ENCODE measurements around the gene MAD2L1. TPM values are rescaled to one million over a fixed set of nuclear protein-coding genes. Genes with fewer than 3 reads are reported as not detected.

Gene MAD2L1
- total RNA-seq, 4 donors from 2014 or later: 0.37 to 3.4 (median 1.4) TPM

- Histone ChIP-seq H3K4me3 (no peak overlapping the region), H3K27me3 (no peaks in the 10 kb centered on the region), H3K27ac (no peak overlapping the region), H3K36me3 (no peaks in the 10 kb centered on the region), H3K4me1 (peaks cover 0 to 6% (median 3%) of the 10 kb centered on the region in 4 donors), H3K9me3 (no peaks in the 10 kb centered on the region)
- no peak for TF ChIP-seq EP300 (IDR thresholded peaks at IDR 0.05; ENCODE audit: low read depth)
- TF ChIP-seq, protein P1, sequence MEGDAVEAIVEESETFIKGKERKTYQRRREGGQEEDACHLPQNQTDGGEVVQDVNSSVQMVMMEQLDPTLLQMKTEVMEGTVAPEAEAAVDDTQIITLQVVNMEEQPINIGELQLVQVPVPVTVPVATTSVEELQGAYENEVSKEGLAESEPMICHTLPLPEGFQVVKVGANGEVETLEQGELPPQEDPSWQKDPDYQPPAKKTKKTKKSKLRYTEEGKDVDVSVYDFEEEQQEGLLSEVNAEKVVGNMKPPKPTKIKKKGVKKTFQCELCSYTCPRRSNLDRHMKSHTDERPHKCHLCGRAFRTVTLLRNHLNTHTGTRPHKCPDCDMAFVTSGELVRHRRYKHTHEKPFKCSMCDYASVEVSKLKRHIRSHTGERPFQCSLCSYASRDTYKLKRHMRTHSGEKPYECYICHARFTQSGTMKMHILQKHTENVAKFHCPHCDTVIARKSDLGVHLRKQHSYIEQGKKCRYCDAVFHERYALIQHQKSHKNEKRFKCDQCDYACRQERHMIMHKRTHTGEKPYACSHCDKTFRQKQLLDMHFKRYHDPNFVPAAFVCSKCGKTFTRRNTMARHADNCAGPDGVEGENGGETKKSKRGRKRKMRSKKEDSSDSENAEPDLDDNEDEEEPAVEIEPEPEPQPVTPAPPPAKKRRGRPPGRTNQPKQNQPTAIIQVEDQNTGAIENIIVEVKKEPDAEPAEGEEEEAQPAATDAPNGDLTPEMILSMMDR (IDR thresholded peaks at IDR 0.05): no peak
- TF ChIP-seq POLR2AphosphoS5 (IDR thresholded peaks at IDR 0.05): no peak
- TF ChIP-seq POLR2A (IDR thresholded peaks at IDR 0.05): no peak
- DNase-seq: no peak
- intact Hi-C loops (cut with DNase I; ENCODE audit: low total_unique reads): no loop called here
- WGBS, 2 donors (ENCODE audit: low coverage in 1 of 2): 70 to 72% methylated on average over 5 of the region's 5 CpGs
- in situ Hi-C loops (cut with MboI; ENCODE audit: low pct_ligation_motif_present in 1 of 4, low pct_unique_long_range_greater_than_20kb in 1 of 4, low sequenced_read_pairs in 3 of 4): no loop called here
Measured at GRCh38 chr4:120007896-120008436, 58.7 kb downstream of the MAD2L1 start.

GRCh38 chr4:120007191-120007871 is 59.3 kb downstream of the MAD2L1 start:
- intact Hi-C loops (cut with DNase I; ENCODE audit: low total_unique reads): no loop called here
- no peak for DNase-seq
- H3K36me3 ChIP-seq: no peaks in the 10 kb centered on the region
- WGBS, 2 donors (ENCODE audit: low coverage in 1 of 2): 40 to 43% methylated on average over 3 to 5 of the region's 5 CpGs
- H3K4me1 ChIP-seq: peaks cover 0 to 6% (median 3%) of the 10 kb centered on the region in 4 donors
- H3K27ac ChIP-seq: no peak overlapping the region
- no peak overlapping the region for H3K4me3 ChIP-seq
- TF ChIP-seq EP300 (IDR thresholded peaks at IDR 0.05; ENCODE audit: low read depth) (no peak), POLR2A (IDR thresholded peaks at IDR 0.05) (no peak), POLR2AphosphoS5 (IDR thresholded peaks at IDR 0.05) (no peak)
- TF ChIP-seq, protein P1 (IDR thresholded peaks at IDR 0.05): no peak
- in situ Hi-C loops (cut with MboI; ENCODE audit: low pct_ligation_motif_present in 1 of 4, low pct_unique_long_range_greater_than_20kb in 1 of 4, low sequenced_read_pairs in 3 of 4): no loop called here
- H3K9me3 ChIP-seq: no peaks in the 10 kb centered on the region
- H3K27me3 ChIP-seq: no peaks in the 10 kb centered on the region

All from transverse colon (tissue), 4 donors.